HG03066 (cell line): ENCODE results near the gene IKBKE.

Experiments
- ATAC-seq: cut with Tn5 transposase; IDR thresholded peaks from one replicate; pipeline ENCODE4 v1.9.1; 2021; ENCODE audit warnings: low read depth; ENCODE audit not compliant: unreplicated experiment

The IKBKE gene

GRCh38 chr1:206493279-206493678 lies 23.0 kb downstream of the IKBKE start:
- ATAC-seq = no peak

GRCh38 chr1:206495011-206495461 lies 24.8 kb downstream of the IKBKE start:
- ATAC-seq = no peak

- peak; percentile 45 for ATAC-seq
Observed at GRCh38 chr1:206495493-206496046, 25.3 kb downstream of the IKBKE start.

- peak; percentile 63 for ATAC-seq
Observed at GRCh38 chr1:206496131-206496793, 26.0 kb downstream of the IKBKE start.

GRCh38 chr1:206497363-206497762 lies 27.1 kb downstream of the IKBKE start:
- no peak for ATAC-seq

GRCh38 chr1:206497774-206498173 lies 27.5 kb downstream of the IKBKE start:
- no peak for ATAC-seq

GRCh38 chr1:206498685-206499084 lies 28.4 kb downstream of the IKBKE start:
- ATAC-seq = no peak

GRCh38 chr1:206500046-206500445 lies 29.8 kb downstream of the IKBKE start:
- no peak for ATAC-seq

- ATAC-seq = no peak
Observed at GRCh38 chr1:206501881-206502280, 31.6 kb downstream of the IKBKE start.

GRCh38 chr1:206502403-206502802 lies 32.1 kb downstream of the IKBKE start:
- ATAC-seq = no peak

- no peak for ATAC-seq
Observed at GRCh38 chr1:206502812-206503211, 32.5 kb downstream of the IKBKE start.

GRCh38 chr1:206503591-206504362 lies 33.5 kb downstream of the IKBKE start:
- ATAC-seq = peak; percentile 54

GRCh38 chr1:206504363-206504713 lies 34.1 kb downstream of the IKBKE start:
- ATAC-seq = no peak

- ATAC-seq = no peak
Observed at GRCh38 chr1:206505702-206506355, 35.6 kb downstream of the IKBKE start.

- ATAC-seq = peak; percentile 29
Observed at GRCh38 chr1:206506405-206507283, 36.4 kb downstream of the IKBKE start.

GRCh38 chr1:206507284-206508129 lies 37.2 kb downstream of the IKBKE start, which contains the start of gene RASSF5:
Gene RASSF5, plus strand, starts transcription at chr1:206507531. Its CDS starts 72 bp downstream, at chr1:206507603.
- peak; percentile 54 for ATAC-seq

- ATAC-seq = no peak
Observed at GRCh38 chr1:206508130-206508889, 38.0 kb downstream of the IKBKE start.

GRCh38 chr1:206508956-206509355 lies 38.7 kb downstream of the IKBKE start:
- no peak for ATAC-seq
